Ectodermal cell (in vitro differentiated cells): ENCODE measurements around the gene TMEM132C.

Experiments used
- H3K27ac ChIP-seq: 2 replicates; pipeline ENCODE4 v1.7.0; 2013; ENCODE audit warnings: mild to moderate bottlenecking, low read depth, low read length; ENCODE audit not compliant: insufficient read depth, poor library complexity, severe bottlenecking
- H3K27me3 ChIP-seq: 2 replicates; pipeline ENCODE4 v1.7.0; 2013; ENCODE audit warnings: mild to moderate bottlenecking, low read length; ENCODE audit not compliant: insufficient read depth, control insufficient read depth, poor library complexity, severe bottlenecking
- H3K36me3 ChIP-seq: one replicate; pipeline ENCODE4 v1.7.0; 2013; ENCODE audit warnings: low read length; ENCODE audit not compliant: control insufficient read depth, insufficient read depth
- H3K4me1 ChIP-seq: one replicate; pipeline ENCODE4 v1.7.0; 2013; ENCODE audit warnings: low read length; ENCODE audit not compliant: control insufficient read depth, insufficient read depth
- H3K4me3 ChIP-seq: 2 replicates; pipeline ENCODE4 v1.7.0; 2013; ENCODE audit warnings: low read depth, low read length, control low read depth; ENCODE audit not compliant: insufficient read depth
- H3K9me3 ChIP-seq: 2 replicates; pipeline ENCODE4 v1.7.0; 2013; ENCODE audit warnings: mild to moderate bottlenecking, low read length, moderate library complexity; ENCODE audit not compliant: control insufficient read depth
- WGBS, 2 experiments: methylation state at CpG; one replicate each; pipeline ENCODE4 v1.1.7; 2013; ENCODE audit warnings: missing lambda C conversion rate in 2 of 2; 5-methylcytosine and 5-hydroxymethylcytosine counted together

TMEM132C gene

GRCh38 chr12:128705140-128705539, 438.2 kb downstream of the TMEM132C start:
- WGBS, 2 experiments, result 92 to 93% methylated on average over 26 of the region's 26 CpGs
- H3K9me3 ChIP-seq, result no peaks in the 10 kb centered on the region
- no peaks in the 10 kb centered on the region for H3K27me3 ChIP-seq
- H3K36me3 ChIP-seq, result peaks cover 5% of the 10 kb centered on the region
- no peaks in the 10 kb centered on the region for H3K4me1 ChIP-seq
- H3K27ac ChIP-seq, result no peak overlapping the region
- no peak overlapping the region for H3K4me3 ChIP-seq

- no peaks in the 10 kb centered on the region for H3K9me3 ChIP-seq
- H3K4me1 ChIP-seq, result no peaks in the 10 kb centered on the region
- no peaks in the 10 kb centered on the region for H3K27me3 ChIP-seq
- H3K27ac ChIP-seq, result no peak overlapping the region
- H3K36me3 ChIP-seq, result peaks cover 5% of the 10 kb centered on the region
- no peak overlapping the region for H3K4me3 ChIP-seq
- 87% methylated on average over 7 to 8 of the region's 8 CpGs for WGBS, 2 experiments
Measured at GRCh38 chr12:128707488-128707887, 440.5 kb downstream of the TMEM132C start.

- no peaks in the 10 kb centered on the region for H3K4me1 ChIP-seq
- H3K27me3 ChIP-seq, result no peaks in the 10 kb centered on the region
- 90 to 93% methylated on average over 6 of the region's 6 CpGs for WGBS, 2 experiments
- H3K4me3 ChIP-seq, result no peak overlapping the region
- peaks cover 5% of the 10 kb centered on the region for H3K36me3 ChIP-seq
- H3K27ac ChIP-seq, result no peak overlapping the region
- H3K9me3 ChIP-seq, result no peaks in the 10 kb centered on the region
Measured at GRCh38 chr12:128708789-128709188, 441.8 kb downstream of the TMEM132C start.

GRCh38 chr12:128709660-128710059, 442.7 kb downstream of the TMEM132C start:
- H3K4me1 ChIP-seq, result no peaks in the 10 kb centered on the region
- H3K36me3 ChIP-seq, result peaks cover 5% of the 10 kb centered on the region
- no peak overlapping the region for H3K4me3 ChIP-seq
- H3K9me3 ChIP-seq, result no peaks in the 10 kb centered on the region
- no peak overlapping the region for H3K27ac ChIP-seq
- H3K27me3 ChIP-seq, result no peaks in the 10 kb centered on the region
- WGBS, 2 experiments, result 90 to 94% methylated on average over 5 of the region's 5 CpGs

GRCh38 chr12:128711486-128711885, 444.5 kb downstream of the TMEM132C start:
- no peaks in the 10 kb centered on the region for H3K27me3 ChIP-seq
- no peaks in the 10 kb centered on the region for H3K9me3 ChIP-seq
- 89 to 91% methylated on average over 9 of the region's 9 CpGs for WGBS, 2 experiments
- H3K4me3 ChIP-seq, result no peak overlapping the region
- H3K27ac ChIP-seq, result no peak overlapping the region
- no peaks in the 10 kb centered on the region for H3K4me1 ChIP-seq
- no peaks in the 10 kb centered on the region for H3K36me3 ChIP-seq

- no peak overlapping the region for H3K27ac ChIP-seq
- 93 to 94% methylated on average over 6 of the region's 6 CpGs for WGBS, 2 experiments
- H3K4me1 ChIP-seq, result no peaks in the 10 kb centered on the region
- H3K4me3 ChIP-seq, result no peak overlapping the region
- no peaks in the 10 kb centered on the region for H3K9me3 ChIP-seq
- H3K27me3 ChIP-seq, result no peaks in the 10 kb centered on the region
- H3K36me3 ChIP-seq, result no peaks in the 10 kb centered on the region
Measured at GRCh38 chr12:128712622-128713021, 445.7 kb downstream of the TMEM132C start.

- Histone ChIP-seq H3K9me3 (no peaks in the 10 kb centered on the region), H3K36me3 (no peaks in the 10 kb centered on the region), H3K27ac (no peak overlapping the region), H3K4me3 (no peak overlapping the region), H3K27me3 (no peaks in the 10 kb centered on the region), H3K4me1 (no peaks in the 10 kb centered on the region)
- 70% methylated on average over 4 of the region's 4 CpGs for WGBS, 2 experiments
Measured at GRCh38 chr12:128715485-128715884, 448.5 kb downstream of the TMEM132C start.

- H3K36me3 ChIP-seq, result no peaks in the 10 kb centered on the region
- WGBS, 2 experiments, result 92 to 96% methylated on average over 9 to 10 of the region's 10 CpGs
- H3K4me3 ChIP-seq, result no peak overlapping the region
- H3K27ac ChIP-seq, result no peak overlapping the region
- H3K4me1 ChIP-seq, result no peaks in the 10 kb centered on the region
- no peaks in the 10 kb centered on the region for H3K9me3 ChIP-seq
- no peaks in the 10 kb centered on the region for H3K27me3 ChIP-seq
Measured at GRCh38 chr12:128724468-128725046, 457.6 kb downstream of the TMEM132C start.

GRCh38 chr12:128726886-128727285, 459.9 kb downstream of the TMEM132C start:
- no peaks in the 10 kb centered on the region for H3K4me1 ChIP-seq
- whole genome bisulfite sequencing, 2 experiments, result 95% methylated on average over 1 of the region's 1 CpG; no CpG with 5 or more reads in 1 of the 2 experiments
- H3K27me3 ChIP-seq, result no peaks in the 10 kb centered on the region
- H3K27ac ChIP-seq, result no peak overlapping the region
- no peak overlapping the region for H3K4me3 ChIP-seq
- H3K36me3 ChIP-seq, result no peaks in the 10 kb centered on the region
- H3K9me3 ChIP-seq, result no peaks in the 10 kb centered on the region

GRCh38 chr12:128727461-128727860, 460.5 kb downstream of the TMEM132C start:
- WGBS, 2 experiments, result 90 to 93% methylated on average over 8 of the region's 8 CpGs
- no peak overlapping the region for H3K27ac ChIP-seq
- no peaks in the 10 kb centered on the region for H3K27me3 ChIP-seq
- no peaks in the 10 kb centered on the region for H3K4me1 ChIP-seq
- no peaks in the 10 kb centered on the region for H3K9me3 ChIP-seq
- H3K36me3 ChIP-seq, result no peaks in the 10 kb centered on the region
- no peak overlapping the region for H3K4me3 ChIP-seq

- 91 to 94% methylated on average over 4 of the region's 4 CpGs for WGBS, 2 experiments
- Histone ChIP-seq H3K4me1 (no peaks in the 10 kb centered on the region), H3K27ac (no peak overlapping the region), H3K27me3 (no peaks in the 10 kb centered on the region), H3K36me3 (no peaks in the 10 kb centered on the region), H3K4me3 (no peak overlapping the region), H3K9me3 (no peaks in the 10 kb centered on the region)
Measured at GRCh38 chr12:128727999-128728398, 461.0 kb downstream of the TMEM132C start.
